ENCODE data around the gene GBX1.

Gene GBX1

GRCh38 chr7:151138153-151138851 is 29.2 kb downstream of the GBX1 start:
- DNase-seq, result no peak

- no peak for DNase-seq
These were observed 29.7 kb downstream of the GBX1 start for GRCh38 chr7:151137791-151138152.

- DNase-seq, result no peak
These were observed 30.3 kb downstream of the GBX1 start for GRCh38 chr7:151137076-151137675.

DNA sequence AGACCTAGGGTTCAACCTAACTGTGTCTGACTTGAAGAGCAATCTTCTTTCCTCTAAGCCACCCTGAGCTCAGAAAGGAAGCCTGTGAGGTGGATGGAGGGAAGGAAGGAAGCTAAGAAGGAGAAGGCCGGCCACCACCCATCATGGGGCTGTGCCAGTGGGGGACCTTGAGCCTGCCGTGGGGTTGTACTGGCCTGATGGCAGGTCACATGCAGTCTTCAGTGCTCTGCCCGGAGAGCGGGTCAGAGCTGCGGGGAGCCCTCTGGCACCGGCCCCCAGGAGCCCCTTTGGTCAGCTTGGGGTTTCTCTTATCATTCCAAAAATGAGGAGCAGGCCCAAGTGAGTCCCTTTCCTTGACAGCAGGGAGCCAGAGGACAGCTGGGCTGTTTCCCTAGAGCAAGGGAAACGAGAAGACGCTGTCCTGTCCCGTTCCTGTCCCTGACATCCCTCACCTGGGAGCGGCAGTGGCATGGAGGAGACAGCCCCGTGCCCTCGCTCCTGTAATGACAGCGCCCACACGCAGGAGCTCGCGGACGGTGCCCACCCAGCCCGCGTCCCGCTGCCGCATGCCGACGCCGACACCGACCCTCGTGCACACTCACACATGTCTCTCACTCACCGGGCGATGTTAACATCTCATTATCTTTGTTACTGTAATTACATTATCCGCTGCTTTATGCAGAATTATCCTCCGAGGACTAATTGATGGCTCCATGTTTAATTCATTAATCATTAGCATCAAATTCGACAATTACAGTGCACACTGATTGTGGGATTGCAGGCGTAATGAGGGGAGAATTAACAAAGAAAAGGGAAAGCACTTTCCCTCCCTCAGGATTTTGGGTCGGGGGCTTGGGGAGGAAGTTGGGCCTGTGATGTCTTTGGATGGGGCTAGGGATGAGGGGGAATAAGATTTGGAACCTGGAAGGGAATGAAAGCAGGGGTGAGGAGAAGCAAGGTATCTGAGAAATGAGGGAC is 31.3 kb downstream of the GBX1 start:
- DNase-seq, result no peak

DNA sequence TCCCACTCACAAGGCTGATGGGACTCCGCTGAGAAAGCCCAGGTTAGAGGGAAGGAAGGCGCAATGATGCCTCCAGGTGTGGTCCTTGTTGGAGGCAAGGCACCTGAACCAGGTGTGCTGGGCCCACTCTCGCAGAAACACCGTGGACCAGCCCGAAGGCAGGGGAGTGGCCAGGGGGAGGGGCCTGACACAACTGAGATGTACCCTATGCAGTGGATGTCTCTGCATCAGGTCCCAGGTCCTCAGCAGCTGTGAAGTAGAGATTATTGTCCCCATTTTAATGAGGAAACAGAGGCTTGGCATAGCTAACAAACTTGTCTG is 32.0 kb downstream of the GBX1 start:
- no peak for DNase-seq

GRCh38 chr7:151134743-151135524 is 32.6 kb downstream of the GBX1 start:
- DNase-seq, result no peak

- DNase-seq, result no peak
These were observed 33.3 kb downstream of the GBX1 start for GRCh38 chr7:151133986-151134742.

GRCh38 chr7:151133266-151133985 is 34.1 kb downstream of the GBX1 start:
- no peak for DNase-seq

DNA sequence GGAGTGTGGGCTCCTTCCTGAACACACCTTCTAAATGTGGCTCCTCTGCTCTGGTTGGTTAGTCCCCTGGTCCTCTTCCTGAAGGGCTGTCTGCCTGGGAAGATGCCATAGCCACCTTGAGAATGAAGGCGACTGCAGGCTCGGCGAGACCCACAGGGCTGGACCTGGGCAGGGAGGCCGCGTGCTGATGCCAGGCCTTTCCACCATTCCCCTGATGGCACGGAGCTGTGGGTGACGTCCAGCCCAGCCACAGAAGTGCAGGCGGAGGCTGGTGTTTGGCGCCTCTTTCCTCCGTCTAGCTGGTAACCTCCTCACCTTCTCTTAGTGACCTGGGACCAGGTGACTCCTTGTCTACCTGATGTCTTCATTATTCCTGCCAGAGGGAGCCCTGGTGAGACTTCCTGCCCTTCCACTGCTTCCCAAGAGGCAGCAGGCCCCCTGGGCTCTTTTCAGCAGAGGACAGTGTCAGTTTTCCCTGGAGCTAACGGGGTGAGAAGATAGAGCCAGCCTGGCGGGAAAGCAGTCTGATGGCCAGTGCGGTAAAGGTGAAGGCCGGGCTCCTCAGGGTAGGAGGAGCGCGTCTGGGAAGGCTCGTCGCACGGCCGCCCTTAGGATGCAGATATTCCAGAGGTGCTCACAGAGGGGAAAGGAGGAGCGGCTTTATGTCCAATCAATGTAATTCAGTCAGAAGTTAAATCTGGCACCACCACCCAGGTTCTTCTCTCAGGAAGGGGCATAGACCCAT is 34.9 kb downstream of the GBX1 start:
- no peak for DNase-seq

DNA sequence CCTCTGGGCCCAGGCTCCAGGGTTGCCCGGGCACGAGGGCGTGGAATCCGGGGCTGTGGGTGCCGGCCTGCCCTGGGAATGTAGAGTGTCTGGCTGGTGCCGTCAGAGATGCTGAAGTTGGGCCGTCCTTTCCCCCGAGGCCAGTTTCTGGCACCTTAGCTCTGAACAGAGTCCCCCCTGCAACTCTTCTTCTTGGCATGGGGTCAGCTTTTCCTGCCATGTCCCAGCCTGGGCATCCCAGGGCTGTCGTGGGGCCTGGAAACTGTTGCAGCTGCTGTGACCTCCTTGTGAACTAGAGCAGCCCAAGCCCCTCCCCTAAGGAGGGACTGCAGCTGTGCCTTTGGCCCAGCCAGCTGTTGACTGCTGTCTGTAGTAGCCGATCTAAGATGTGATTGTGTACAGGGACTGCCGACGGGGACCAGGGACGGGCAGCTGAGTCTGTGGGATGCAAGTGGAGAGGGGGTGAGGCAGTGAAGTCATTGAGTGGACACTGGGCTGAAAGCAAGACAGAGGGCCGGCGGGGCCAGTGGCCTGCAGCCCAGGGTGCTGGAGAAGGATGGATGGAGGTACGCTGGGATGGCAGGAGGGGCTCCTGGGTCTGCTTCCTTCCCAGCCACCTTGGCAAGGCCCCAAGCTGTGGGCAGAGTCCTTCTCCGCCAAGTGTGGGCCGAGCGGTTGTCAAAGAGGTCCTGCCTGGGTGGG is 35.8 kb downstream of the GBX1 start:
- no peak for DNase-seq

DNA sequence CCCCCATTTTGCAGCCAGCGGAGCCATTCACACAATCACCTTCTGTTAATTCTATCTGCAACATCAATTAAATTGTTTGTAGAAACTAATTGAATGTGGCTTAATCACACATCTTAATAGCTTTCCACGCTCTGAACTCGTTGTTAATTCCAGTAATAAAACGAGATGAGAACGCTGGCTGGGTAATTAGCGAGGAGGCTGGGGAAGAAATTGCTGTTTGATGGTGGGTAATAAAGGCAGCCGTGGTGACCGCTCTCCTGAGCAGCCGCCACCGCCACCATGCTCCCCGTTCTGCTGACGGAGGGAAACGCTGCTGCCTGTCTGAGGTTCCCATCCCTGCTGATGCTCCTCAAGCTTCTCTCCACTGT is 36.3 kb downstream of the GBX1 start:
- DNase-seq, result no peak

GRCh38 chr7:151130741-151131157 is 36.7 kb downstream of the GBX1 start:
- no peak for DNase-seq

DNA sequence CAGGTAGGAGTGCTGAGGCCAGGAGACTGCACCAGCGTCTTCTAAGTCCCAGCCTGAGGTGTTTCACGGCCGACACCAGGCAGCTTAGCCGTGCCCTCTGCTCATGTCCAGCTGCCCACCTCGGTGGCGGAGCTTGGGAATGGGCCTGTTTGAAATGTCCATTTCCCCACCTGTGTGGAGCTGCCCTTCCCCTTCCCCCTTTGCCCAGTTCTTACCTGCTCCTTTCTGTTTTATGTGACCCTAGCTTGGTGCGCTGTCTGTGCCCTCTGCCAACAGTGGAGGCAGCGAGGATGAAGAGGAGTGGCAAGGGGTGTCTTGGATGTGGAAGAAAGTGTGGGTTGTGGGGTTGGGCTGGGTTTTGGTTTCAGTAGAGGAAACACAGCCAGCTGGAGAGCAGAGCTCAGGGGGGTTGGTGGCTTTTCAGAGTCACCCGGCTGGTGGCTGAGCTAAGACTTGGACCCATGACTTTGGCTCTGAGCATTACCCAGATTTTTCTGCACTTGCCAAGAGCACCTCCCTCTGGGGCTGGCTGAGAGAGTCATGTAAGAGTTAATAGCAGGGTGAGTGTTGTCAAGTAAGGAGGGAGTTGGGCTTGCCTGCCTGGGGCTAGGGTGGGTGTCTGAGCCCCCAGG is 37.4 kb downstream of the GBX1 start:
- DNase-seq, result no peak

DNA sequence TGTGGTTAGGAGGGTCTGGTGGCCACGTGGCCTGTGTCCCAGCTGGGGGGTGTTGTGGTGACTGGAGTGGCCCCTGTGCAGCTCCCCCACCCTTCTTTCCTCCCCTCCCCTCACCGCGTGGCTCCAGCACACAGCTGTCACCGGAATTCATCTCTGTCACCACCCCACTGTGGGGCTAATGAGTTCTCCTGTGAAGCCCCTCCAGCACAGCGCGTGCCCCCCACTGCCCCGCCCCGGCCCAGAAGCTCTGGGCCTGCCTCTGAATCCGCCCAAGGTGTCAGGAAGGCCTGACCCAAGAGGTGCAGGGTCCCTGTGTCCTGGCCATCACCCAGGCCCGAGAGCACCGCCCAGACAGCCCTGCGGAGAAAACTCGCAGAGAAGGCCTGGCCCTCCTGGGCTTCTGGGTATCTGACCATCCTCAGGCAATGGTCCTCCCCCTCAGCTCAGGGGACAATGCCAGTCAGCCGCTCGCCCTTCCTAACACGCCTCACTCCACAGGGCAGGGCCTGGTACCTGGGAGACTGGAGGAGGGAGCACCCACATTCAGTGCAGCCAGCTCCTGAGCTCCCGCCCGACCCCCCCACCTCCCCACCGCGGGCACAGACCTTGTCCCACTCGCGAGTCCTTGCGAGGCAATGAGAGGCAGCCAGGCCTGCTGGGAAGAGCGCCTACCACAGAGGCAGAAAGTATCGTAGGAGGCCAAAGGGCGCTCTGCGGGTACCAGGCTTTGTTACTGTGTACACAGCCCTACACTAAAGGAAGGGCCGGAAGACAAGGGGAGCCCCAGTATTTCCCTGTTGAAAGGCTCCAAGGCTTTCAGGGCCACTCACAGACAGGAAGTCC is 38.2 kb downstream of the GBX1 start:
- DNase-seq, result no peak

- no peak for DNase-seq
These were observed 38.8 kb downstream of the GBX1 start for GRCh38 chr7:151128716-151129115.

GRCh38 chr7:151128144-151128543 is 39.4 kb downstream of the GBX1 start:
- no peak for DNase-seq

DNA sequence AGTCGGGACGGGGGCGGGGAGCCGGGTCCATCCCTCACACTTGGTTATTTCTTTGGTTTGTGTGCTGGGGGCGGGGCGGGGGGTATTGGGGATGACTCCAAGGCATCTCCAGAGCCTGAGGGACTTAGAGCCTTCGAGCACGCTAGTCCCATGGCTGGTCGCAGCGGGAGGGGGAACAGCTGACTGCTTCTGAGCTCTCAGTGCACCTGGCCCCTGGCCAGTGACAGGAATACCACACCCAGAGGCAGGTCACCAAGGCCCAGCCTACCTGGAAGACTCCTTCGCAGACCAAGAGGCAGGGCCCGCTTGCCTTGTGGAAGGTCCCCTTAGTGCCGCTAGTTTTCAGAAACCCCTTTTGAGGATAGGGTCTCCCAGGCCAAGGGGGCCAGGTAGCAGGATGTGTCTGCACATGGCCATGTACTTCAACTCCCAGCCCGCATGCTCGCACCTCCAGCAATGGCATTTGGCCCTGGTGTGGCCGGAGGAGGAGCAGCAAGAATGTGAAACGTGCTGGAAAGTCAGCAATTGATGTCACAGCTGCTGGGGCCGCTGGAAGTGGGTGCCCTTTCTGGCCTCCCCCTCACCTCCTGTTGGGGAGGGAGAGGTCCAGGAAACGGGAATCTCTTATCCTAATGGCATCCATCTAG is 40.9 kb downstream of the GBX1 start:
- no peak for DNase-seq

DNA sequence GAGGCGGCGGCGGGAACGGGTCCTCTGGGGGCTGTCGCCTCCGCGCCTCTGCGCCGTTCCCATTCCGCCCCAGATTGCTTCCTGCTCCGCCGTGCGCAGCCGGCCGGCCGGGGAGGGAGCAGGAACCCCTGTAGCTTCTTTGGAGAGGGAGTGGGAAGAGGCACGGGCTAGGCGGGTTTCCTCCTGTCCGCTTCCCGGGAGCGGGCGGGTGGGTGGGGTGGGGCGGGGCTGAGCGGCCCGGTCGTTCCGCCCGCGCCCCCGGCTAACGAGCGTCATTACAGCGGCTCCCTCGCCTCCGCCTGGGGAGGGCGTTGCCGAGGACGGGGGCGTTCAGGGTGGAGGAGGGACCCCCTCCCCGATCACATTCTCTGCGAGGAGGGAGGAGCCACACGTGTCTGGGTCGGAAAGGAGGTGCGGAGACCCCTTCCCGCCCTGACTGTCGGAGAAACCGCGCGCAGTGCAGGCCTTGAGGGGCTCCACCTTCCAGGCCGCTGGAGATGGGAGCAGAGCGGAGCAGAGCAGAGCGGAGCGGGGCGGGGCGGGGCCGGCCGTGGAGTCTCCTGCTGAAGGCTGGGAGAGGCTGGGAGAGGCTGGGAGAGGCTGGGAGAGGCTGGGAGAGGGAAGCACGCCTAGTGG is 41.5 kb downstream of the GBX1 start:
- no peak for DNase-seq
